CD4-positive, CD25-positive, alpha-beta regulatory T cell (primary cell): ENCODE data around the gene ITPKA. TPM values are rescaled to one million over a fixed set of nuclear protein-coding genes. Genes with fewer than 3 reads are reported as not detected.
A peak's percentile ranks its signal among the peaks of the same experiment; 100 is the strongest.

Experiments
- ATAC-seq, 2 donors: fragments of 150-1000 bp; cut with Tn5 transposase; one replicate each; pipeline ENCODE4 v1.10.0; 2021; ENCODE audit warnings: low read depth in 2 of 2, moderate number of reproducible peaks in 2 of 2, moderate library complexity in 1 of 2
- DNase-seq, 3 donors: peaks; one replicate each; pipeline versions ENCODE4 v3.0.0 to v3.0.0-alpha.2; 2012 to 2022; ENCODE audit warnings: mixed read lengths in 1 of 3
- H3K27ac ChIP-seq: one replicate; pipeline ENCODE4 v1.7.0; 2013; ENCODE audit warnings: mild to moderate bottlenecking, low read length; ENCODE audit not compliant: insufficient read depth, poor library complexity, severe bottlenecking
- H3K27me3 ChIP-seq: one replicate; pipeline ENCODE4 v1.7.0; 2013; ENCODE audit warnings: low read length; ENCODE audit not compliant: control insufficient read depth, insufficient read depth
- H3K36me3 ChIP-seq: one replicate; pipeline ENCODE4 v1.7.0; 2013; ENCODE audit warnings: mild to moderate bottlenecking, low read length, moderate library complexity; ENCODE audit not compliant: control insufficient read depth, insufficient read depth
- H3K4me1 ChIP-seq: 2 replicates; pipeline ENCODE4 v1.7.0; 2013; ENCODE audit warnings: mild to moderate bottlenecking, low read length; ENCODE audit not compliant: insufficient read depth, control insufficient read depth, poor library complexity, severe bottlenecking
- H3K4me3 ChIP-seq: one replicate; pipeline ENCODE4 v1.7.0; 2013; ENCODE audit warnings: low read depth, mild to moderate bottlenecking, low read length, moderate library complexity
- H3K9me3 ChIP-seq, 2 experiments: 1 replicate in 1 of 2; 2 replicates in 1 of 2; pipeline ENCODE4 v1.7.0; 2013; ENCODE audit warnings: low read length in 2 of 2, mild to moderate bottlenecking in 1 of 2, moderate library complexity in 1 of 2; ENCODE audit not compliant: control insufficient read depth in 2 of 2
- H3K27ac Mint-ChIP-seq, 3 donors: one replicate each; pipeline ENCODE4 v1.8.0; 2020 to 2022; ENCODE audit warnings: mild to moderate bottlenecking in 3 of 3, mixed read lengths in 3 of 3, moderate library complexity in 2 of 3
- H3K27me3 Mint-ChIP-seq: one replicate; pipeline ENCODE4 v1.8.0; 2022; ENCODE audit warnings: mild to moderate bottlenecking, mixed read lengths
- H3K36me3 Mint-ChIP-seq: one replicate; pipeline ENCODE4 v1.8.0; 2020; ENCODE audit warnings: mixed read lengths
- H3K4me1 Mint-ChIP-seq, 4 donors: one replicate each; pipeline ENCODE4 v1.8.0; 2020 to 2022; ENCODE audit warnings: mixed read lengths in 4 of 4, mild to moderate bottlenecking in 1 of 4
- H3K4me3 Mint-ChIP-seq, 4 donors: one replicate each; pipeline ENCODE4 v1.8.0; 2020 to 2022; ENCODE audit warnings: mild to moderate bottlenecking in 4 of 4, mixed read lengths in 4 of 4, moderate library complexity in 3 of 4
- H3K9me3 Mint-ChIP-seq, 7 donors: one replicate each; pipeline ENCODE4 v1.8.0; 2020 to 2022; ENCODE audit warnings: mixed read lengths in 7 of 7, mild to moderate bottlenecking in 3 of 7, moderate library complexity in 2 of 7
- polyA plus RNA-seq, 4 donors: library from polyadenylated mRNA; unstranded; fragments of 300-500 nt; fragmentation: Illumina TruSeq; gene quantifications; one replicate each; pipeline ENCODE4 v1.2.3, GENCODE V29; 2021
- total RNA-seq: library from RNA; stranded (reverse); gene quantifications from one replicate; pipeline ENCODE4 v1.2.3, GENCODE V29; 2022

ITPKA gene
- total and polyA plus RNA-seq, 5 donors from 2014 or later = not detected

GRCh38 chr15:41473418-41473817 lies 20.3 kb upstream of the ITPKA start:
- H3K27ac ChIP-seq = no peak overlapping the region
- Mint-ChIP-seq H3K36me3 (peaks cover 45% of the 10 kb centered on the region), H3K9me3 (no peaks in the 10 kb centered on the region), H3K4me1 (peaks cover 0 to 5% (median 0%) of the 10 kb centered on the region in 4 donors), H3K27me3 (no peaks in the 10 kb centered on the region), H3K27ac (no peak overlapping the region), H3K4me3 (no peak overlapping the region)
- H3K4me3 ChIP-seq = no peak overlapping the region
- no peak for ATAC-seq
- H3K9me3 ChIP-seq = no peaks in the 10 kb centered on the region
- peaks cover 73% of the 10 kb centered on the region for H3K36me3 ChIP-seq
- no peak for DNase-seq
- no peaks in the 10 kb centered on the region for H3K27me3 ChIP-seq
- no peaks in the 10 kb centered on the region for H3K4me1 ChIP-seq

- Histone ChIP-seq H3K4me1 (no peaks in the 10 kb centered on the region), H3K27ac (no peak overlapping the region), H3K4me3 (no peak overlapping the region), H3K27me3 (no peaks in the 10 kb centered on the region), H3K9me3 (no peaks in the 10 kb centered on the region), H3K36me3 (peaks cover 79% of the 10 kb centered on the region)
- H3K27me3 Mint-ChIP-seq = no peaks in the 10 kb centered on the region
- ATAC-seq (no peak), DNase-seq (no peak)
- H3K9me3 Mint-ChIP-seq = no peaks in the 10 kb centered on the region
- peaks cover 0 to 5% (median 0%) of the 10 kb centered on the region in 4 donors for H3K4me1 Mint-ChIP-seq
- H3K27ac Mint-ChIP-seq = no peak overlapping the region
- H3K4me3 Mint-ChIP-seq = no peak overlapping the region
- H3K36me3 Mint-ChIP-seq = peaks cover 53% of the 10 kb centered on the region
Observed at GRCh38 chr15:41474436-41474835, 19.2 kb upstream of the ITPKA start.

- Histone ChIP-seq H3K27me3 (no peaks in the 10 kb centered on the region), H3K4me1 (no peaks in the 10 kb centered on the region), H3K9me3 (no peaks in the 10 kb centered on the region), H3K4me3 (no peak overlapping the region), H3K36me3 (peaks cover 78% of the 10 kb centered on the region), H3K27ac (no peak overlapping the region)
- H3K27me3 Mint-ChIP-seq = no peaks in the 10 kb centered on the region
- peaks cover 0 to 2% (median 0%) of the 10 kb centered on the region in 4 donors for H3K4me1 Mint-ChIP-seq
- H3K9me3 Mint-ChIP-seq = no peaks in the 10 kb centered on the region
- no peak for ATAC-seq
- no peak for DNase-seq
- no peak overlapping the region for H3K4me3 Mint-ChIP-seq
- H3K36me3 Mint-ChIP-seq = peaks cover 49% of the 10 kb centered on the region
- no peak overlapping the region for H3K27ac Mint-ChIP-seq
Observed at GRCh38 chr15:41474941-41475340, 18.7 kb upstream of the ITPKA start.

- H3K4me1 Mint-ChIP-seq = peaks cover 0 to 3% (median 0%) of the 10 kb centered on the region in 4 donors
- no peak overlapping the region for H3K27ac ChIP-seq
- H3K4me3 ChIP-seq = no peak overlapping the region
- DNase-seq = no peak
- H3K9me3 ChIP-seq = no peaks in the 10 kb centered on the region
- no peak for ATAC-seq
- no peaks in the 10 kb centered on the region for H3K9me3 Mint-ChIP-seq
- peaks cover 81% of the 10 kb centered on the region for H3K36me3 ChIP-seq
- no peak overlapping the region for H3K4me3 Mint-ChIP-seq
- no peaks in the 10 kb centered on the region for H3K27me3 ChIP-seq
- no peaks in the 10 kb centered on the region for H3K4me1 ChIP-seq
- no peaks in the 10 kb centered on the region for H3K27me3 Mint-ChIP-seq
- peak overlapping the region in 1 of 3 donors; percentile 20 for H3K27ac Mint-ChIP-seq
- H3K36me3 Mint-ChIP-seq = peaks cover 53% of the 10 kb centered on the region
Observed at GRCh38 chr15:41476416-41477048, 17.1 kb upstream of the ITPKA start.

- H3K4me1 ChIP-seq = peaks cover 15% of the 10 kb centered on the region
- Mint-ChIP-seq H3K27me3 (no peaks in the 10 kb centered on the region), H3K4me1 (peaks cover 4 to 25% (median 15%) of the 10 kb centered on the region in 4 donors), H3K4me3 (no peak overlapping the region), H3K9me3 (no peaks in the 10 kb centered on the region), H3K36me3 (peaks cover 67% of the 10 kb centered on the region), H3K27ac (peak overlapping the region in 1 of 3 donors; percentile 38)
- H3K27me3 ChIP-seq = no peaks in the 10 kb centered on the region
- H3K27ac ChIP-seq = no peak overlapping the region
- DNase-seq (no peak), ATAC-seq (no peak)
- H3K9me3 ChIP-seq = no peaks in the 10 kb centered on the region
- peaks cover 57% of the 10 kb centered on the region for H3K36me3 ChIP-seq
- no peak overlapping the region for H3K4me3 ChIP-seq
Observed at GRCh38 chr15:41480396-41481140, 13.1 kb upstream of the ITPKA start.

GRCh38 chr15:41482110-41482877 lies 11.4 kb upstream of the ITPKA start:
- DNase-seq (no peak), ATAC-seq (no peak)
- no peaks in the 10 kb centered on the region for H3K9me3 ChIP-seq
- H3K27me3 Mint-ChIP-seq = no peaks in the 10 kb centered on the region
- H3K36me3 Mint-ChIP-seq = peaks cover 52% of the 10 kb centered on the region
- H3K4me1 Mint-ChIP-seq = peaks cover 4 to 25% (median 15%) of the 10 kb centered on the region in 4 donors
- peak overlapping the region; percentile 56 for H3K4me3 ChIP-seq
- peaks cover 40% of the 10 kb centered on the region for H3K36me3 ChIP-seq
- peak overlapping the region; percentile 19 for H3K27ac ChIP-seq
- no peaks in the 10 kb centered on the region for H3K27me3 ChIP-seq
- H3K4me3 Mint-ChIP-seq = peak overlapping the region in 1 of 4 donors; percentile 20
- no peak overlapping the region for H3K27ac Mint-ChIP-seq
- H3K4me1 ChIP-seq = peaks cover 15% of the 10 kb centered on the region
- no peaks in the 10 kb centered on the region for H3K9me3 Mint-ChIP-seq

- no peaks in the 10 kb centered on the region for H3K9me3 Mint-ChIP-seq
- H3K27ac ChIP-seq = peak overlapping the region; percentile 19
- ATAC-seq (peak; percentile 42 to 63), DNase-seq (peak in 1 of 3 donors; percentile 46)
- peaks cover 15% of the 10 kb centered on the region for H3K4me1 ChIP-seq
- H3K27ac Mint-ChIP-seq = peak overlapping the region; percentile 42 to 82 (median 66)
- no peaks in the 10 kb centered on the region for H3K9me3 ChIP-seq
- H3K36me3 ChIP-seq = peaks cover 32% of the 10 kb centered on the region
- H3K36me3 Mint-ChIP-seq = peaks cover 47% of the 10 kb centered on the region
- H3K4me1 Mint-ChIP-seq = peaks cover 4 to 25% (median 18%) of the 10 kb centered on the region in 4 donors
- no peaks in the 10 kb centered on the region for H3K27me3 ChIP-seq
- peak overlapping the region in 3 of 4 donors; percentile 1 to 61 (median 20) for H3K4me3 Mint-ChIP-seq
- no peaks in the 10 kb centered on the region for H3K27me3 Mint-ChIP-seq
- peak overlapping the region; percentile 56 for H3K4me3 ChIP-seq
Observed at GRCh38 chr15:41483115-41483514, 10.6 kb upstream of the ITPKA start.
